HG02678 (cell line): ENCODE data around the gene POU3F3.

Source experiments
- ATAC-seq: cut with Tn5 transposase; IDR thresholded peaks from one replicate; pipeline ENCODE4 v1.9.1; 2021; ENCODE audit warnings: mild to moderate bottlenecking, moderate library complexity; ENCODE audit not compliant: unreplicated experiment

The POU3F3 gene

DNA sequence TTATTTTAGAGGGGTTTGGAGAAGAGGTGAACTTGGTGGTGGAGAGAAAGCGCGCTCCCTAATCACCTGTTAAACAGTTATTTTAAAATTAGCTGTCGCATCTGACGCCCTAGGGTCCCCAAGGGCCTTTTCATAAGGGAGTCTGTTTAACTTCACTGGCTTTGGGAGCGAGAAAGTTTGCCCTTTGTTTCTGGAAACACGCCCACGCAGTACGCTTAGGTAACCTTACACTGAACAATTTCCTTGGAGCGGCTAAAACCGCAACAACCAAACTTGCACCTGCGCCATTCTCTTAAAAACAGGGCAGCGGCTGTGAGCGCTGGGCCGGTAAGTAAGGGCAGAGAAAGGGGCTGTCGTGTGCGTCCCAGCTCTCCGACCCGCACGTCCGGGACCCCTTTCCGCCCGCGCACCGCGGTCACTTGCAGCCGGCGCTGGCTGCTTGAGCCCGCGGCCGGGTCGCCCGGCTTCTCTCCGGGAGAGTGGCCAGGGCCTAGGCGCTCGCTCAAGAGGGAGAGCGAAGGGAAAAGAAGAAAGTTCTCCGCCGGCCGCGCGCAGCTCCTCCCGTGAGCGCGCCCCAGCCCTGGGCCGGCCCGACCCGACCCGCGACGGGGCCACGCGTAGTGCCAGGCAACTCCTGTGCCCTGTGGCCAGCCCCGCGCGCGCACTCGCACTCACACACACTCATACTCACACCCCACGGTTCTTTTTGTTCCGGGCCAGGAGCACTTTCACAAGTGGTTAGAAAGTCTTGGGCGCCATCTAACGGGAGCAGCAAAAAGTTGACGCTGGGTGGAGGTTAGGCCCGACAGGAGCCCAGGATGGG lies 19.2 kb downstream of the POU3F3 start:
- peak; percentile 85 for ATAC-seq

DNA sequence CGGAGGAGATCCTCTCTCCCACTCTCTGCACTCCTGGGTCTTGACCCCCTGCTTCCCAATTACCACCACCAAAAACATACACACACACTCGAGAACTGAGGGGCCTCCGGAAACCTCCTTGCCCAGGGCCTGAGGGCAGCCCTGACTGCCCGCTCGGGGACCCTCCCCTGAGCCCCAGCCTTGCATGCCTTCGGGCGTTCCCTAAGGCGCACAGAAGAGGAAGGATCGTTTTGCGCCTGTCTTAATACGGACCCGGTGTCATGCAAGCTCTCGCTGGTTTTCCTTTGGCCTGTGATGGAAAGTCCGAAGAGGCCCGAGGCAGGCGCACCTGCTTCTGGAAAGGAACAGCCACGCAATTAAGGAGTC lies 19.8 kb downstream of the POU3F3 start:
- no peak for ATAC-seq

DNA sequence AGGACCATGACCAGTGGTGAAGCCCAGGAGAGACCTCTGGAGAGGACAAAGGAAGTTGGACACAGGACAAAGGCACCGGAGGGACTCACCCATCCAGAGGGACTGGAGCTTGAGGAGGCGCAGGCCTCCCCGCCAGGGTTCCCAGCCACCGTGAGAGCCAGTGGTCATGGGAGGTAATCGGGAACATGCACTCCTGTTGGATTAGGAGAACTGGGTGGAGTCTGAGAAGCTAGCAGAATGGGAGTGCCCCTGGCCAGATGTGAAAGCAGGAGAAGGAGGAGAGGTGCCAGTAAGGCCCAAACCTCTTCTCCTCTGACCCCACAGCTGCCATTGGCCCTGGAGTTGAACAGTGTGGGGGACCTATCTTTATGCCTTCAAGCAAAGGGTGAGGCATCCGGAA lies 20.3 kb downstream of the POU3F3 start:
- ATAC-seq: no peak

DNA sequence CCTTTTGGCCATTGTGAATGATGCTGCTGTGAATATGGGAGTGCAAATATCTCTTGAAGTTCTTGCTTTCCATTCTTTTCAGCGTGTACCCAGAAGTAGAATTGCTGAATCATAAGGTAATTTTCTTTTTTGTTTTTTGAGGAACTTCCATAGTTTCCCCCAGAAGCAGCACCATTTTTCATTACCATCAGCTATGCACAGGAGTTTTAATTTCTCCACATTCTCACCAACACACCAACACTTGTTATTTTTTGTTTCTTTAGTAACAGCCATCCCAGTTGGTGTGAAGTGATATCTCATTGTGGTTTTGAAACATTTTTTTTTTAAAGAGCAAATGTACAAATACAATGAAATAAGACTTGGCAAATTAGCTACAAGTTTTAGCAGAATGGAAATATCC lies 21.3 kb downstream of the POU3F3 start:
- no peak for ATAC-seq

DNA sequence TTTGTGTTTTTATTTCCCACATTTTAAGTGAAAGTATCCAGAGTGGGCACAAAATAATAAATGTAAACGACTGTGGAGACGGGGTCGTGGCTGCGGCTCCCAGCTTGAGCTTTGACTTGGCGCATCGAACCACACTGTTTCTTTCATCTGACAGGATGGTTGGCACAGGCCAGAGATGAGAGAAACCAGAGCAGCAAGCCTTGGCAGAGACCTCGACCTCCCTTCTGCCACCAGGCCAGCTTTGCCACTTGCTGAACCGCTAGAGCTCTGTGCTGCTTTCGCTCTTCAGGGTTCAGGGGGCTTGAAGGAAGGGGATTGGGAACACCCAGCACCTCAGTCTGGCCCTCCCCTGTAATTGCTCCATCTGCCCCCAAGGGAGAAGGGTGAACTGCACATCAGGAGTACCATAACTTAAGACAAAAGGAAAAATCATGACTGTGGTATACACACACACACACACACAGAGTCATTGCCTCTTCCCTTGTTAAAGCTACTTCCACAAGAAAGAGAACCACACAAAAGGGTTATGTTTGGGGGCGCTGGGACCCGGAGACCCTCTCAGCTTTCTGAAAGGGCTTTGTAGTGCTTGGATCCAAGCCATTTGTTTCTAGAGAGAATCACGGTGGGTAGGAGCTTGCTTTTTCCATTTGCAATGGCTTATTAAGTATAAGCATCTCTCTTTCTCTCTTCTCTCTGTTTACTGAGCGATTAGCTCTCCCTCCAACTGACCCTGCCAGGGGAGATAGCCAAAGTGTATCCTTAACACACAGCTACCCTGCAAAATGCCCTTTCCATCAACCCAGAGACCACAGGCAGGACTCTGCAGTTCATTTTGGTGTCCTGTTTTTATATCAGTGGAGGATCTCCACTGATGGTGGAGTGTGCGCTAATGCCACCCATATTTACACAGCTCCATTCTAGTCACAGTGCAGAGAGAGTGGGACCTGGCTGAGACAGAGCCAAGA lies 23.0 kb downstream of the POU3F3 start:
- ATAC-seq: no peak

DNA sequence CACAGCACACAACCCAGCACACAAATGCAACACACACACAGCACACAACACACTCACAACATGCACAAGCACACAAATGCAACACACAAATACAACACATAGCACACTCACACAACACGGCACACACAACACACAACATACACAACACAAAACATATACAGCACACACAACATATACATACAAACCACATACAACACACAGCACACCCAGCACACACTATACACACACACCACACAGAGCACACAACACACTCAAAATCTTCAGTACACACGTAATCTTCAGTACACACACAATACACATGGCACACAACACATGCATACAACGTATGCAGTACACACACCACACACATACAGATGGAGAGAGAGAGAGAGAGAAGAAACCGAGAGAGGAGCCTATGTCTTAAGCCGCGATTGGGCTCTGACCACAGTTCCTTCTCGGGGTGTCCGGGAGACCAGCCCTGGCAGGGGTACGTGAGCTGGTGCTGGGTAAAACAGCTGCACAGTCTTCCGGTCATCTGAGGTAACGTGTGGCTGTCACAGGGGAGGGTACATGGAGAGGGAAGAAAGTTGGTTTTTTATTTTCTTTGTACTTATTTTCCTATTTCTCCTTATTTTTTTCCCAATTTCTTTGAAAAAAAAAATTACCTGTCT lies 25.1 kb downstream of the POU3F3 start:
- no peak for ATAC-seq

DNA sequence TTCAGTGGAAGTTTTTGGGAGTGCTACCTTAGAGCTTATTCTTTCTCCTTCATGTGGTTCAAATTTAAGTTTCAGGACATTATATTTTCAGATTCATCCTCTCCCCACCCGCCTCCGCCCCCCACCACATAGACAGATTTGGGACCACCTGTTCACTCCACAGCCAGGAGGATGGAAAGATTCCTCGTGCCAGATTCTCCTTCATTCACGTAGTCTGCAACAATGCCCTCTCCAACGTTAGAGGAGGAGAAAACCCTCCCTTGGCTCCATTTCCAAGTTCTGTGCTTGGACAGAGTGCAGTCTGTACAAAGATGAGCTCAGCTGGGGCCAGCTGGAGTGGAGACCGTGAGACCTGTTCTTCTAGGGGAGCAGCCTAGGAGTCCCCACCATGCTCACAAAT lies 26.2 kb downstream of the POU3F3 start:
- no peak for ATAC-seq

DNA sequence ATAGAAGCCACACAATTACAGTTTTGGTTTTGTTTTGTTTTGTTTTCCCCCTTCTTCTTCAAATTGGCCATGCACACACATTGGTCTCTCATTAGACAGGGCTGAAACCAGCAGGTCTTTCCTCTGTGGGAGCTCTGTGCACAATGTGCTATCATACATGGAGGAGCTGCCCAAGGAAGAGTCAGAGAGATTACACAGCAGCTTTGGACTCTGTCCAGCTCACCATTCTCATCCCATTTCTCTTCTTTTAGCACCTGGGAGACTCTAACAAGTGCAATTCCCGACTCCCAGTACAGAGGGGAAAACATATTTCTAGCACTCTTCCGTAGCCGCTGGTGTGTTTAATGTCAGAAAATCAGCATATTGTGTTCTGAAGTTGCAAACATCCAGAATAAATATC lies 29.4 kb downstream of the POU3F3 start:
- ATAC-seq: no peak

DNA sequence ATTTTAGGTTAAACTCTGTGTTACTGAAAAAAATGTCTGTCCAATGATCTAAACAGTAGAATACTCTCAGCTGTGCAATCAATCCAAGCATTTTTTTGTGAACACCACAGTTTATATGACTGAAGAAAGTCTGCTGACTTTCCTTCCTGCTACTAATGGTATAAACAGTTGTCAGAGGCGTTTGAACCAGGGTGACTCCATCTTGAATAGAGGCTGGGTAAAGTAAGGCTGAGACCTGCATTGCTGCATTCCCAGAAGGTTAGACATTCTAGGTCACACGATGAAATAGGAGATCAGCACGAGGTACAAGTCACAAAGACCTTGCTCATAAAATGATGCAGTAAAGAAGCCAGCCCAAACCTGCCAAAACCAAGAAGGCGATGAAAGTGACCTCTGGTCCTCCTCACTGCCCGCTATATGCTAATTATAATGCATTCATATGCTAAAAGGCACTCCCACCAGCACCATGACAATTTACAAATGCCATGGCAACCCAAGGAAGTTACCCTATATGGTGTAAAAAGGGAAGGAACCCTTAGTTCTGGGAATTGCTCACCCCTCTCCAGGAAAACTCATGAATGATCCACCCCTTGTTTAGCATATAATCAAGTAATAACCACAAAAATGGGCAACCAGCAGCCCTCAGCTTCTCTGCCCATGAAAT lies 31.3 kb downstream of the POU3F3 start:
- ATAC-seq: no peak

DNA sequence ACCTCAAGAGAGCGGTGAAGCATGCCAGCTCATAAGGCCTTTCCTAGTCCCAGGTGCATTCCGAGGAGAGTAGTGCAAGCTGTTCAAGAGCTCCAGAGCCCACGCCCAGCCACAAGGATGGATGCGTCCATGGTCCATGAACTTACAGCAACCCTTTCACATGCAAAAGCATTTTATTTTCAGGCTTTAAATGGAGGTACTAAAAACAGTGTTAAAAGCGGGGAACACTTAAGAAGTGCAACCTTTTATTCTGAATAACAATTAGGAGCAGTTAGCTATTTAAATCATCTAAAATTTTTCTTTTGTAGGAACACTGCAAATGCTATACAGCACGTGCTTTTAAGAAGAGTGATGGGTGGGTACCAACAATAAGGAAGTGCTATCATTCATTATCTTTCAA lies 33.8 kb downstream of the POU3F3 start:
- ATAC-seq: no peak

DNA sequence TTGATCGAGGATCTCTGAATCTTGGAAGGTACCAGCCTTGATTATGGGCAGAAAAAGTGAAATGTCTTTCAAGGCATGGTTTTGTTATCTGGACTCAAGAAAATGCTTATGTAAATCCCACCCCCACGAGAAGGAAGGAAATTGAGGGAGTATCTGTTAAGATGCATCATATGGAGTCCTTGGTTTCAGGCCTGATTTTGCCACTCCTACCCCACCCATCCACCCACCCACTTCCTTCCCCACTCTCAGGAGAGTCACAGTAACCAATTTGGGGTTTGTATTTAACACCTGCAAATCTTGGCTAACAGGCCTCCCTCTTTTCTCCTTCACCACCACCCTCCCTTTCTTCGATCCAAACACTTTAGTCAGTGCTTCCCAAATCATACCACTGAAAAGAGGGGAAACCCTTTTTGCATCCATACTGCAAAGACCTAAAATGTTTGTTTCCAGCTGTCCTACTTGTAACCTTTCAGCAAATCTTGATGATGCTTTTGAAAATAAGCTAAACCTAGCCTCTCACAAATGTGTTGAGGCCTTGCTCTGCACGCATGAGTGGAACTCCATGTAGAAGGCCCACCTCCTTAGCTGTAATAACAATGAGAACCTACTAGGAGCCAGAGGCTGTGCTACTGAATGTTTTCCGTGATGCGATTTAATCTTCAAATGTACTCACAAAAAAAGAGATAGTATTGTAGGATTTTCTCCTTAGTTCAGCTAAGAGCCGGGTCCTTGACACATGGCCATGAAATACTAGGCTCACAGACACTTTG lies 34.8 kb downstream of the POU3F3 start:
- ATAC-seq: no peak

DNA sequence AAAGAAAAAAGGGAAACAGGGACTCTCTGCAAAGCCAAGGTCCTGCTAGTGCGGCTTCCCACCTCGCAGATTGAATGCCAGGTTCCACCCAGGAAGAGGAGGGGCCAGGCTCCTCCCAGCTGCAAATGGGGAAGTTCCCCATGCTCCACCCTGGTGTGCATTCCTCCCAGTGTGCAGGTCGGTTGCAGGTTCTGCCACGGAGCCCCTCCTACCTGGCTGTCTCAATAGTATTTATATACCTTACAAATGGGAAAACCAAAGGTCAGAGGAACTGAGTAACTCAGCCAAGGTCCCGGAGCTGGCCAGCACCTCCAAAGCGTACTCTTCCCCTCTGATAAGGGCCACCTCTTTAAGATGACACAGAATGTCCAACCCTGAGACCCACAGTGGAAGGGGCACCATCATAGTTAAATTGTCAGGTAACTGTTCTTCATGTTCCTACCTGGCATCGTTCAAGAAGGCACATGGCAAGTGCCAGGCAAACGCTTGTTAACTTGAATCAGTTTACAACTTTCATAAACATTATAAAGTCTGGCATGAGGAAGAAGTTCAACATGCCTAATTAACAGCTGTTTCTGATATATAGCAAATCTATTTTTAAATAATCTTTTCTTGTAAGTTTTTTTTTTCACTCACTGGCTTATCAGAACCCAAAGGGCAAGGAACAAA lies 35.5 kb downstream of the POU3F3 start:
- ATAC-seq: peak; percentile 60

DNA sequence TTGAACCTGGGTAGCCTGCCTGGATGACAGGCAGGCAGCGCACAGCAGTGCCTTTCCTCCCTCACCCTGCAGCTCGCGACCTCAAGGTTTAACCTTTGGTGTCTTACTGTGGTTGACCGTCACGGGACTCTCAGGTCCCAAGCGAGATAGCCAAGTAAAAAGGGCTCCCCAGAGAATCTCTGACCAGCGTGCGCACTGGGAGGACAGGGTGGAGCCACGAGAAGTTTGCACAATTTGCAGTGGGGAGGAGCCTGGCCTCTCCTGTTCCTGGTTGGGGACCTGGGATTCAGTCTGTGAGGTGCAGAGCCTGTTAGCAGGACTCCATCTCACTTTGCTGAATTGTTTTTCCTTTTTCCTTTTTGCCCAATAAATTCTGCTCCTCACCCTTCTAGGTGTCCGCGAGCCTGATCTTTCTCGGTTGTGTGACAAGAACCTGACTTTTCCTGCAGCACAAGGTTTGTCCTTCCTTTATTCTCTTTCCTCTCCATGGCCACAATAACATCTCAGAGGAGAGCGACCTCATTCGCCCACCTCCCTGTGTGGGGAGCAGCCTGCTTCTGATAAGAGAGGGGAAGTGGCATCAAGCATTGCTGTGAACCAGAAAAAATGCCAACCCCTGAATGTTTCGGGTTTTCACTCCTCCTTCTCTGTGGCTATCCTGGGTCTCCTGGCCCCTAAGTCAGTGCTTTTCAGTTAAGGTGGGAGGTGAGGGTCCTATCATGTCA lies 36.2 kb downstream of the POU3F3 start:
- ATAC-seq: no peak

DNA sequence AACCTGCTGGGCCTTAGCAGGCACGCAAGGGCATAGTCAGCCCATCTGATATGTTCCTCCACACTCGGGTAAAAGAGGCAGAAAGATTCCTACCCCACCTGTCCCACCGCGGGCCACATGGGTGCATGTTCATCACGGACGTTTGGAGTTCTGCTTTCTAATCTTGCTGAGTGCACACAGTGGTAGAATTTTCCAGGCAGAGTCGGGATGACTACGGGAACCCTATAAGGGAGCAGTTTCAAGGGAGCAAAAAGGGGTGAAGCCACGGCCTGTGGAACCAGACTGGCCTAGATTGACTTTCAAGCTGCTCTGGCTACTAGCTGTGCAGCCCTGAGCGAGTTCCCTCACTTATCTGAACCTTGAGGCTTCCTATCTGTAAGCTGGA lies 36.8 kb downstream of the POU3F3 start:
- no peak for ATAC-seq

DNA sequence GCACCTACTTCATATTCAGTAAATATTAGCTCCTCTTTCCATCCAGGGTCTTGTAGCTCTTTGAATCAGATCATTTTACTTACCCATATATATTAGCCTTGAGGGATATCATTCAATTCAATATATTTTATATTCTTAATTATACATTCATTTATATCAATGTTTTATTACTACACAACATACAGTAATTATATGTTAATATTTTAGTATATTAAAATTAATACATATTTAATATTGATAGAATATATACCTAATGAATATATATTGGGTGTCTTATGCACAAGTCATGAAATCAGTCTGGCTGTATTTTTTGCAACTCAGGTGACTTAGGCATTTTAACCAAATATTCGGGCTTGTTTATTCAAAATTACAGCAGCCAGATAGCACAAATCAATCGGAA lies 37.2 kb downstream of the POU3F3 start:
- ATAC-seq: no peak

DNA sequence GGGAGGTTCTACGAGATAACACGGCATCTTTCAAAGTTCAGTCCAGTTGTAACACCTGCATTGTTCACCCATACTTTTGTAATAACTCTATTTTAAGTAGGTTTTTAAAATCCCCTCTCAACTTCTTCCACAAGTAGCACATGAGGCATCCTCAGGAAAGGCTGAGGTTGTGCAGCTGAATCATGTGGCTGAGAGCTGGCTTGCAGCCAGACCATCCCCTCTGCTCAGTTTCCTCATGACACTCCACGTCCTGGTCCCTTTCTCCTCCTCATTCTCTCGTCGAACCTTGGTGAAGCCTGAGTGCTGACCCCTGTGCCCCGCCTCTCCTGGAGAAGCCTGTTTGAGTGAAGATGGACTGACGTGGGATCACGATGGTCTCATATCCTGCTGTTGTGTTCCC lies 42.5 kb downstream of the POU3F3 start:
- no peak for ATAC-seq

DNA sequence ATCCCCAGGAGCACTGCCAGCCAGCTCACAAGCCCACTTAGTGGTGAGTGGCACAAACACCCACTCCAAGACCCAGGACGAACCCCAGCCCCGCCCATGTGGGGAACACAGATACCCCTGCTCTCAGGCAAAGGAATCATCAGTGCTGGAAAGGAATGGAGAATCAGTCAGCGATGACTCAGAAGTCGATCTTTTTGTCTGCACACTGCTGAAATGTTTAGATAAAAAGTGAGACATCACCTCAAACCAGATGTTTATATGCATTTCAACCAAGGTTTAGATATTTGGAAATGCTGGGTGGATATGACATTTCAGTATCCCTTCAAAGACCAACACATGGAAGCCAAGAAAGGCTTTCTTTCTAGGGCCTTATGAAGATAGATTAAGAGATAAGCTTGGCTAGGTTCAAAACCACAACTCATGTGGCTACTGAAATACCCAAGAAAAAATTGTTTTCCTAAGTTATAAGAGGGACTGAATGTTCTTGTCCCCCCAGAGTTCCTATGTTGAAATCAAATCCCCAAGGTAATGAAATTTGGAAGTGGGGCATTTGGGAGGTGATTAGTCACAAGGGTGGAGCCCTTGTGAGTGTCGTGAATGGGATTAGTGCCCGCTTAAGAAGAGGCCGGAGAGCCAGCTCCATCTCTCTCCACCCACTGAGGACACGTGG lies 43.7 kb downstream of the POU3F3 start:
- ATAC-seq: no peak

DNA sequence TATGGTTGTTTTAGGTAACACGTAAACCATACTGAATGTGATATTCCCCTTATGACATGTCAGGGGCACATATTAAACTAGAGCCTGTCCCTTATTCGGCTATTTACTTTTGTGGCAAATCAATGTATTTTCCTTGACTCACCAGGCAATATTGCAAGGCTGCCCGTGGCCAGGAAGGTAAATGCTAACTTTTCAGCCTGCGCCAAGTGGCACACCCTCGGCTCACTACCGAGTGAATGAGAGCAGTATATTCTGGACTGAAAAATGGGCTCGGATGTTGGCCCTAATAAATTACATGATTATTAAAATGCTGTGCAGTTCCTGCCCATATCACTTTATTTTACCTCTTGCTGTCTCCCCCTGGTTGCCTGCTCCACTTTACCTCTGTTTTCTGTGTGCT lies 46.7 kb downstream of the POU3F3 start:
- ATAC-seq: no peak
